IPS-20b (cell line): ENCODE measurements around the gene NPAS3.

Experiments
- H3K27ac ChIP-seq: one replicate; pipeline ENCODE4 v1.5.1; 2013; ENCODE audit warnings: low read length
- H3K27me3 ChIP-seq: 2 replicates; pipeline ENCODE4 v1.6.1; 2013; ENCODE audit warnings: mild to moderate bottlenecking, low read length, inconsistent platforms; ENCODE audit not compliant: insufficient read depth
- H3K36me3 ChIP-seq: 2 replicates; pipeline ENCODE4 v1.6.1; 2013; ENCODE audit warnings: low read depth, mild to moderate bottlenecking, inconsistent platforms, low read length, moderate library complexity; ENCODE audit not compliant: insufficient read depth
- H3K4me1 ChIP-seq: 2 replicates; pipeline ENCODE4 v1.6.1; 2013; ENCODE audit warnings: mild to moderate bottlenecking, control low read depth, inconsistent platforms, low read length, moderate library complexity; ENCODE audit not compliant: insufficient read depth
- H3K4me3 ChIP-seq: 2 replicates; pipeline ENCODE4 v1.5.1; 2013; ENCODE audit warnings: mild to moderate bottlenecking, low read length, inconsistent platforms
- H3K9ac ChIP-seq: 2 replicates; pipeline ENCODE4 v1.6.1; 2013; ENCODE audit warnings: low read depth, mild to moderate bottlenecking, inconsistent platforms, low read length, moderate library complexity
- H3K9me3 ChIP-seq: 2 replicates; pipeline ENCODE4 v1.6.1; 2013; ENCODE audit warnings: mild to moderate bottlenecking, low read depth, low read length, inconsistent platforms; ENCODE audit not compliant: insufficient read depth

Gene NPAS3

GRCh38 chr14:33837943-33838683 lies 899.4 kb downstream of the NPAS3 start:
- H3K27ac ChIP-seq: no peak overlapping the region
- H3K9me3 ChIP-seq: no peaks in the 10 kb centered on the region
- H3K9ac ChIP-seq: no peak overlapping the region

DNA sequence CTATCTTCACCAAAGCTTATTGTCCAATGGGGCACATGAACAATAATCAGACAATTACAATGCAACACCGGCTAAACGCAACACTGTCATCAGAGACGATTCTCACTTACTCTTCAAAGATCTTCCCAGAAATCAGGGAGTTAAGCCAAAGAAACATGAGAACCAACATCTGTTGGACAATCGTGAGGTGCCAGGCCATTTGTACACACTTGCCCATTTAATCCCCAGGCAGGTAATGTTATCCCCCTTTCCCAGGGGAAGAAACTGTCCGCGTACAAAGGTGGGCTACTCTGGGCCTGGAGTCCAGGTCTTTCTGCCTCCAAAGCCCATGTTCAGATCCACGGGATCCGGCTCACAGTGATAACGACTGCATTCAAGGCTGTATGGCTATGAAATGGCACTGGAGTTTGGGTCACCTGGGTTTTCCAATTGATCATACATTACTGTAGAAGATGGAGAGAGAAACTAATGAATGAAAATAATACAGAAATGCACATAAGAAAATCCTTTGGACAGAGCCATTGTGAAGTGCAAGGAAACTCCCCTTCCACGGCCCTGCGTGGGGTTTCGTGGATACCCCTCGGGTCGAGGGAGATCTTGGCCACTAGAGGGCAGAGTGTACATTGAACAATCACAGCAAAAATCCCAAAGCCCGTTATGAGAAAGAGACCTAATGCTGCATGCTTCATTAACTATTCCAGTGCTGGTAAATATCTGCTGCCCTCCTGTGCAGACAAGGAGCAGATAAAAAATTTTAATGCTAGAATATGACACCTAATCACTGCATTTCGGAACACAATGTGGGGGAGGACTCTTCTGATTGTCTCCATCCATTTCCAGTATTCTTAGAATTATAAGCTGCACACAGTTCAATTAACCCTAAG lies 900.8 kb downstream of the NPAS3 start:
- H3K9me3 ChIP-seq: no peaks in the 10 kb centered on the region
- H3K27ac ChIP-seq: no peak overlapping the region
- H3K36me3 ChIP-seq: no peaks in the 10 kb centered on the region
- no peaks in the 10 kb centered on the region for H3K27me3 ChIP-seq
- peaks cover 12% of the 10 kb centered on the region; the same call in 1 of the 2 replicates for H3K4me1 ChIP-seq
- no peak overlapping the region for H3K4me3 ChIP-seq
- no peak overlapping the region for H3K9ac ChIP-seq

More at GRCh38 chr14:33837943-33838683, 899.4 kb downstream of the NPAS3 start:
- H3K27me3 ChIP-seq: no peaks in the 10 kb centered on the region
- H3K4me3 ChIP-seq: no peak overlapping the region
- H3K36me3 ChIP-seq: no peaks in the 10 kb centered on the region
- H3K4me1 ChIP-seq: peaks cover 12% of the 10 kb centered on the region; the same call in 1 of the 2 replicates

DNA sequence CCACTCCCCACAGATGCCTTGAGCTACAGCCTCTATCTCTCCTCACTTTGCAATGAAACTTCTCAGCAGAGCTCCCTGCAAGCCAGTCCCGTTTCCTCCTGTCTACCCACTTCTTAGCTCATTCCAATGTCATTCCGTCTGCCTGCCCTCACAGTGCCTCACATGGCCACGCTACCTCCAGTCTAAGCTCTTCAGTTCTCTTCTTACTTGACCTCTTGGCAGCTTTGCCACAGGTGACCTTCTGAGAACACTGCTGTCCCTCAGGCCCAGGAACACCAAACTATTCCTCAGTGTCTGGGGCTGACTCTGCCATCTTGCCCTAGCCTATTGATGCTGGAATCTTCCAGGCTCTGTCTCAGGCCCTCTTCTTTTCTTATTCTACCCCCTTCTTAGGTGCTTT lies 902.1 kb downstream of the NPAS3 start:
- no peaks in the 10 kb centered on the region for H3K9me3 ChIP-seq
- H3K27ac ChIP-seq: no peak overlapping the region
- peaks cover 12% of the 10 kb centered on the region; the same call in 1 of the 2 replicates for H3K4me1 ChIP-seq
- no peaks in the 10 kb centered on the region for H3K27me3 ChIP-seq
- no peak overlapping the region for H3K9ac ChIP-seq
- no peaks in the 10 kb centered on the region for H3K36me3 ChIP-seq
- no peak overlapping the region for H3K4me3 ChIP-seq

GRCh38 chr14:33842299-33842698 lies 903.6 kb downstream of the NPAS3 start:
- Histone ChIP-seq H3K9ac (no peak overlapping the region), H3K27me3 (no peaks in the 10 kb centered on the region), H3K9me3 (no peaks in the 10 kb centered on the region), H3K36me3 (no peaks in the 10 kb centered on the region), H3K27ac (no peak overlapping the region), H3K4me3 (no peak overlapping the region), H3K4me1 (no peaks in the 10 kb centered on the region)

DNA sequence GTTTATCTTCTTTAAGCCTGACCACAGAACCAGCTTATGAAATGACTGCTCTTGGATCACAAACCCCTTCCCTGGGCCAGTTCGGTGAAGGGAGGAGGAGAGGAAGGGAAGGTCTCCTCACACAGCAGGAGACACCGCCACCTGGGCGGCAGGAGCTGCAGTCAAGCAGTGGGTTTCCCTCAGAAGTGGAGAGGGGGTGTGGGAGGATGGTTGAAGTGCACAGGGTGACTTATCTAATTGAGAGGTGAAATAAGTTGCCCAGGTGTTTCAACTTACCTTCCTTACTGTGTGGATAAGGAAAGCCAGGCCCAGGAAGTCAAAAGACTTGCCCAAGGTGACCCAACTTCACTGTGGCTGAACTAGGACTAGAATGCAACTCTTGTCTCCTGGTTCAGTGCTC lies 905.4 kb downstream of the NPAS3 start:
- no peak overlapping the region for H3K4me3 ChIP-seq
- H3K4me1 ChIP-seq: peaks cover 7% of the 10 kb centered on the region
- no peaks in the 10 kb centered on the region for H3K27me3 ChIP-seq
- no peaks in the 10 kb centered on the region for H3K9me3 ChIP-seq
- H3K36me3 ChIP-seq: no peaks in the 10 kb centered on the region
- no peak overlapping the region for H3K9ac ChIP-seq
- H3K27ac ChIP-seq: no peak overlapping the region

DNA sequence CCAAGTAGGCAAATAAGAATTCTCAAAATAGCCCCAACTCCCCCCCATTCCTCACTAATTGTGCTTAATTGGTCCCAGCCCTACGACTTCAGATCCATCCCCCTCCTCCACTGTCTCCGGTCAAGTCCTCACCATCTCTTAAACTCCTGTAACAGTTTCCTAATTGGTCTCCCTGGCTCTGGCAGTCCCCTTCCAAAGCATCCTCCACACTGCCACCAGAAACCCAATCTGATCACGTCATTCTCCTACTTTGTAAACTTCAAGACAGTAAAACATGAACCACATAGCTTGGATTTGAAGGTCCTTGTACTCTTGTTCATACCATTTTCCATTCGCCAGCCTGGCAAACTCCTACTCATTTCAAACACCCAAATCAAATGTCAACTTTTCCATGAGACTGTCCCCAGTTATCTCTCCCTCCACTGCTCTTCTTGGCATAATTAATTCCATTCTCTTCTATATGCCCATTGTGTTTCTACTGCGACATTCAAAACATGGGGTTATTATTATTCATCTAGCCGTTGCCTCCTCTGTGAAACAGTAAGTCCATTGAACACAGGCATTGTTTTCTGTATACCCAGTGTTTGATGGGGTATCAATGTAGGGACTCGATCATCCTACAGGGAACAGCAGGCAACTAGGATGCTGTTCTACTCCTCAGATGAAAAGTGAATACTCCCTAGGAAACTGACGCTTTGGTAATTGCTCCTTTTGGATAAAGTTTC lies 907.6 kb downstream of the NPAS3 start:
- H3K27me3 ChIP-seq: no peaks in the 10 kb centered on the region
- no peak overlapping the region for H3K27ac ChIP-seq
- H3K36me3 ChIP-seq: no peaks in the 10 kb centered on the region

DNA sequence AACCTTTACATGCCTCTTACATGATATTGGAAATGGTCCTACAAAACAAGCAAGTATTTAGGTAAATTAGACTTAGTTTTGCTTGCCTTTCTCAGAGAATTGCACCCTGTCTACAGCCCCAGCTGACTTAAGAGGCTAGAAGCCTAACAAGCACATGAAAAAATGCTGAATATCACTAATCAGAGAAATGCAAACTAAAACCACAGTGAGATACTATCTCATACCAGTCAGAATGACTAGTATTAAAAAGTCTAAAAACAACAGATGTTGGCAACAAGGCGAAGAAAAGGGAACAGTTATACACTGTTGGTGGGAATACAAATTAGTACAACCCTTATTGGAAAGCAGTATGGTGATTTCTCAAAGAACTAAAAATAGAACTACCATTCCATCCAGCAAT lies 908.4 kb downstream of the NPAS3 start:
- Histone ChIP-seq H3K4me3 (no peak overlapping the region), H3K4me1 (peaks cover 13% of the 10 kb centered on the region), H3K36me3 (no peaks in the 10 kb centered on the region), H3K27ac (no peak overlapping the region), H3K9me3 (no peaks in the 10 kb centered on the region), H3K27me3 (no peaks in the 10 kb centered on the region), H3K9ac (no peak overlapping the region)

More for the DNA sequence above, 907.6 kb downstream of the NPAS3 start:
- H3K9me3 ChIP-seq: no peaks in the 10 kb centered on the region
- peaks cover 7% of the 10 kb centered on the region for H3K4me1 ChIP-seq
- no peak overlapping the region for H3K9ac ChIP-seq
- H3K4me3 ChIP-seq: no peak overlapping the region

GRCh38 chr14:33848009-33848408 lies 909.3 kb downstream of the NPAS3 start:
- no peak overlapping the region for H3K4me3 ChIP-seq
- H3K27me3 ChIP-seq: no peaks in the 10 kb centered on the region
- H3K36me3 ChIP-seq: no peaks in the 10 kb centered on the region
- no peaks in the 10 kb centered on the region for H3K9me3 ChIP-seq
- no peak overlapping the region for H3K27ac ChIP-seq
- peaks cover 20% of the 10 kb centered on the region for H3K4me1 ChIP-seq
- H3K9ac ChIP-seq: no peak overlapping the region

DNA sequence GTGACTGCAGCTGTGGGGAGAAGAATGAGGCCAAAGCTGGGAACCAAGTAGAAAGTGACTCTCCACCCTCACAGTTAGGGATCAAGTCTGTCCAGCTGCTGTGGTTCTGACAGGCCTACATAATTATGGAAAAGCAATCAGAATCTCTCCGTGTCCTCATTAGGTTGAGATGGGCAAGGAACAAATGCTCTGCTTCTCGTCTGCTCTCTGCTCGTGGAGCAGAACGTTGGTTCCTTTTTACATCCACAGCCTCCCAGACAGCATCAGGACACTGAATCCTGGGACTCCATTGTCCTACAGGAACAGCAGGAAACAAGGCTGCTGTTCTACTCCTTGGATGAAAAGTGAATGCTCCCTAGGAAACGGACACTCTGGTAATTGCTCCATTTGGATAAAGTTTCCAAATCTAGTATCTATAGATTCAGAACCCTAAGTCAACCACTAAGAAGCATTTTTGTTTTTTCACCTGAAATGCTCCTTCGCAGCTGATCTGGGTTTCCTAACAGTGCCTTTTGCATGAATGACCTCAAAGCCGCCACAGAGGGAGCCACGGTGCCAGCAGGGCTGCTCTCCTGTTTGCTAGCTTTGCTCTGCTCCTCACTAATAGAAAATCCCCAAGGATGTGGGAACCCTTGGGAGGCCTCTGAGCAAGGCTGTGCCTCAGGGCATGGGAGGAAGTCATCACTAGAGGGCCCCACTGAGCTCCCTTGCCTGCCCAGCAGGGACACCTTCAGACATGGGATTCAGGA lies 910.2 kb downstream of the NPAS3 start:
- Histone ChIP-seq H3K9ac (no peak overlapping the region), H3K4me3 (no peak overlapping the region), H3K27ac (no peak overlapping the region), H3K9me3 (no peaks in the 10 kb centered on the region), H3K27me3 (no peaks in the 10 kb centered on the region), H3K4me1 (peaks cover 20% of the 10 kb centered on the region), H3K36me3 (no peaks in the 10 kb centered on the region)

- no peak overlapping the region for H3K27ac ChIP-seq
- H3K27me3 ChIP-seq: no peaks in the 10 kb centered on the region
- no peaks in the 10 kb centered on the region for H3K36me3 ChIP-seq
- peaks cover 20% of the 10 kb centered on the region for H3K4me1 ChIP-seq
- H3K4me3 ChIP-seq: no peak overlapping the region
- no peak overlapping the region for H3K9ac ChIP-seq
- H3K9me3 ChIP-seq: no peaks in the 10 kb centered on the region
These were observed 910.7 kb downstream of the NPAS3 start for GRCh38 chr14:33849455-33849801.

DNA sequence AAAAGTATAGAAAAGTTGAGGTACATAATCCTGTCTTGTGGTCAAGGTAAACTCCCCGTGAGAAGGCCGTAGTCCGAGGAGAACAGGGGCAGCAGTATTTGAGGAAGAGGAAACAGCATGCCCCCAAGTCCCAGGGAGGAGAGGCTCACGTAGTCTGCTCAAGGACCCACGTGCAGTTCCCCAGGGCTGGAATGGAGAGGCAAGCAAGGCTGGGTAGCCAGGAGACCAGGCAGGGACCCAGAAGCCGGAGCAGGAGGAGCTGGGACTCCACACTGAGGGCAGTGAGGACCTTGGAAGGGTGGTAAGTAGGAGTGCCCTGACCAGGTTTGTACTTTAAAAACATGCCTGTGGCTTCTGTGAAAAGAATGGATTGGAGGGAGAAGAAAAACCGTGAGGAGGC lies 912.1 kb downstream of the NPAS3 start:
- H3K4me3 ChIP-seq: no peak overlapping the region
- no peaks in the 10 kb centered on the region for H3K36me3 ChIP-seq
- H3K27me3 ChIP-seq: no peaks in the 10 kb centered on the region
- H3K9me3 ChIP-seq: no peaks in the 10 kb centered on the region
- no peak overlapping the region for H3K9ac ChIP-seq
- peaks cover 20% of the 10 kb centered on the region for H3K4me1 ChIP-seq
- no peak overlapping the region for H3K27ac ChIP-seq
